ENCODE results near the gene TSPAN5.

TSPAN5 gene

GRCh38 chr4:98617358-98618047 is 40.9 kb downstream of the TSPAN5 start:
- no peak for DNase-seq (ENCODE audit: low read depth in 2 of 2)

DNA sequence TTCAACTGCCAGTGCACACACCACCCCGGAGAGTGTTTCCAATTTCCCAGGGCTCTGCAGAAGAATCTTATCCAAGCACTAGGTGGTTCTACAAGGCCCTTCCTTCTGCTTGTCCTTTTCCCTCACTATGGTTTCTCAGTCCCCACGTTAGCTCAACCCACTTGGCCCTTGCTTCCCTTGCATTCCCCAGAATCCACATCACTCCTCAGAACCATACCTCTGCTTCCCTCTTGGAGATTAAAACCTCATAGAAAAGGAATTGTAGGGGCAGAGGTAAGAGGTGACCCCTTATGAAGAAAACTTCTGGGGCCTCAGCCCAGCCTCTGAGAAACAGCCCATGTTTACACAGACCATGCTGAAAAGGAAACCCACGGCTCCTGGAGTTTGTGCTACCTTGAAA is 42.4 kb downstream of the TSPAN5 start:
- DNase-seq (ENCODE audit: low read depth in 2 of 2), result no peak

DNA sequence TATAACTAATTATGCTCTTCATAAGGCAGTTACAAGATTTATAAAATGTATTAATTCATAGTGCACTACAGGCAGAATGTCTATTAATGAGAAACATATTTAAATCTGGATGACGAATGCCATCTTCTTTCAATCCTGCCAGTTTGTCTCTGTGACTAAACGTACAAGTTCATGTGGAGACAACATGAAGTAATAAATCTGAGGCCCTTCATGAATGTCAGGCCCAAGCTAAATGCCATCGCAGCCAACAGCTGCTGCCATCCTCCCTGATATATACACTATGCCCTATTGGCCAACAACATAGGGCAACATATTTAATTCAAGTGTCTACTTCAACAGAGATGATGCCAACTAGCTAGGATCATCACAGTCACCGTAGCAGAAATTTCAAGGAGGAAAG is 43.7 kb downstream of the TSPAN5 start:
- no peak for DNase-seq (ENCODE audit: low read depth in 2 of 2)

- no peak for DNase-seq (ENCODE audit: low read depth in 2 of 2)
Observed at GRCh38 chr4:98614094-98614493, 44.3 kb downstream of the TSPAN5 start.

- no peak for DNase-seq (ENCODE audit: low read depth in 2 of 2)
Observed at GRCh38 chr4:98613453-98614075, 44.8 kb downstream of the TSPAN5 start.

DNA sequence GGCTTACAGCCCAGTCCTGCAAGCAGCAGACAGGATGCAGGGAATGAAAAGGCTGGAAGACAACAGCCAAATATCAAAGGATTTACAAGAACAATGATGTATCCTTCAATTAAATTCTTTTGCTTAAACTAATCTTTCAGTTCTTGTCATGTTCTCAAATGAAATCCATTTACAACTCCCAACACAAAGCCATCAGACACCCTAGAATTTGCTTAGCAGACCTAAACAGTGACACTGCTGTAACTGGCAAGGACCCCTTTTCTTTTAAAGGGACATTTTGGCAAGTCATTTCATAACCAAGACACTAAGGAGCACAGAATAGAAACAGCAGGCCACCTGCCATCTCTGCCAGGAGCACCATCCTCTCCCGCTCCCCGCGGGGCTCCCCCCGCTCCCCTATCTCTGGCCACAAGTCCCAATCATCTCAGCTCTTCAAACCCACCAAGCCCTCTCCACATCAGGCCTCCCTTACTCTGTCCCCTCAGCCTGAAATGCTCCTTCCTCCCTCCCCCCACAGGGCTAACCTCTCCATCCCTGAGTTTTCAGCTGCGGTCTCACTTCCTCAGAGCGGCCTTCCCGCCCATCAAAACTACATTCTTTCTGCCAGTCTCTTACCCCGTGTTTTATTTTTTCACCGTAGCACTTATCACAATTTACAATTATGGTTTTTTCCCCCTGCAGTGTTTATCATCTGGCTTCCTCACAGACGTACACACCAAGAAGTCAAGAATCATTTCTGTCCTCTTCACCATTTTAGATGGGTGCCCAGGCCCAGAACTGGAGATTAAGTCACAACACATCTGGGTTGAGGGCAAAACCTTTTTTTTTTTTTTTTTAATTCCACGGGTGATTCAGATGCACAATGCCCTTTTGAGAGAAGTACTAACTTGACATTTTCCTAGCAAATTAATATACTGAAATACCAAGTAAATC is 45.8 kb downstream of the TSPAN5 start:
- no peak for DNase-seq (ENCODE audit: low read depth in 2 of 2)

DNA sequence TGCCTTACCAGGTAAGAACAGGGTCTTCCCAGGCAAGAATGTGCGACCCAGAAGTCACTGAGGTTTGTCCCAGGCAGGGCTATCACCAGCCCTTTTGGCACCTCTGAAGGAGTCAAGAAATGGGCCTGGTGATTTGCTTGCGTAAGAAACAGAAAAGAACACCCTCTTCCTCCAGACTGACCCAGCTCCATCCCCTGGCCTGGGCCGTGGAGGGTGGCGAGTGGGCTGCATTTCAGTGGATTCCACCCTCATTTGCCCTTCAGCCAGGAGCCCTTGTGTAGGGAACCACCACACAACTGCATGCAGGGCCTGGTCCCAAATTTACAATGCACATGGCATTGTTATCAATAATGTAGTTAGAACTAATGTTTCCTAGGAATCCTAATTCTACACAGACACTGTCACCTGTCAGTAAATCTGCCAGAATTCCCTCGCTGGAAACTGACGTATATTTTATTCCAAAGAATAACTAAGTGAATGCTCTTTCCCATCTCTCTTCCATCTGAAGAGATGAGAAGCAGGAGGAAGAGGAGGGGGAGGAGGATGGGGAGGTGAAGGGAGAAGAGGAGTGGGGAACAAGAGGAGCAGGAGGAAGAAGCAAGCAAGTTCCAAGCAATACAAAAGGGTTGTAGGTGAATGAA is 46.6 kb downstream of the TSPAN5 start:
- no peak for DNase-seq (ENCODE audit: low read depth in 2 of 2)

DNA sequence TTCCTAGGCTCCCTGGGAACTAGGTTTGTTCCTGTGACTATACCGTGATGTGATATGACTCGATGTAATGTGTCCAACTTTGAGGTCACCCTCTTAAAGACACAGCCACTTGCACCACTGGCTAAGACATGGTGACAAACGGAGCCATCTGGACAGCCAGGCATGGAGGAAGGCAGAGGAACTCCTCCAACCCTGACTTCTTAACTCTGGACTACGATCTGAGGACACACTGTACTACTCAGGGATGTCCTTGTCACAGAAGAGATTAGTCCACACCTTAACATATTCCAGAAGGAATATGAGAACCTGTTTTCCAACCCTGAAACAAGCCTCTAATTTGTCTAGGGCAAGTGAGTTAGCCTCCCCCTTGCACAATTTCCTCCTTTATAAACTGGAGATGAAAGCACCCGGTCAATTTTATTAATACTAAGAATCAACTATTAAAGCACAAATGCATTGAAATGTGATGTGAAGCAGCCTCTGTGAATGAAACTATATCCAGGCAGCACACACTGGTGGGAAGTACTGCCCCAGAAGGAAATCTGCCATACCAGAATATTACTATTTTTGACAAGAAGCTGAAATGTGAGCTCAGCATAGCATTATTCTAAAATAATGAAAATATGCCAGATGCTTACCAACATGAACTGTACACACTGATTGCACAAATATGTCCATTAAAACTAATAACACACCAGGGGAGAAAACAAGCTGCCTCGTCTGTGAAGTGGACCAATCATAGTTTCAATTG is 47.3 kb downstream of the TSPAN5 start:
- DNase-seq (ENCODE audit: low read depth in 2 of 2), result no peak

GRCh38 chr4:98610431-98610830 is 48.0 kb downstream of the TSPAN5 start:
- no peak for DNase-seq (ENCODE audit: low read depth in 2 of 2)

- no peak for DNase-seq (ENCODE audit: low read depth in 2 of 2)
Observed at GRCh38 chr4:98609934-98610333, 48.5 kb downstream of the TSPAN5 start.

- no peak for DNase-seq (ENCODE audit: low read depth in 2 of 2)
Observed at GRCh38 chr4:98608356-98608755, 50.1 kb downstream of the TSPAN5 start.

GRCh38 chr4:98606894-98607293 is 51.5 kb downstream of the TSPAN5 start:
- DNase-seq (ENCODE audit: low read depth in 2 of 2), result no peak

GRCh38 chr4:98605216-98605615 is 53.2 kb downstream of the TSPAN5 start:
- DNase-seq (ENCODE audit: low read depth in 2 of 2), result no peak

DNA sequence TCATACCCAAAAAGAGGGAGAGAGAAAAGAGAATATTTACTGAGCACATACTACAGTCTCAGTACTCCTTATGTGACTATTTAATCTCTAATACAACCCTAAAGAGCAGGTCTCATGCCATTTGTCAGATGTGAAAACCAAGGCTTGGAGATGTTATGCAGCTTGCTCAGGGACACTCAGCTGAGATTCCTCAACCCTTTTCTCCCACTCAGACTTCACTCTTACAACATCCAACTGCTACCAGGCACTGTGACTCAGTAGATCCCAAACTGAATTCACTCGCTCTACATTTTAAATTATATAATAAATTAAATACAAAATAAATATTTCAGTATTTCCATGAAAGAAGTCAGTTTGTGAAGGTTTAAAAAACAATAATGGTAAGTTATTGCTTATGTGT is 53.7 kb downstream of the TSPAN5 start:
- DNase-seq (ENCODE audit: low read depth in 2 of 2), result no peak

GRCh38 chr4:98603683-98604521 is 54.5 kb downstream of the TSPAN5 start:
- DNase-seq (ENCODE audit: low read depth in 2 of 2), result no peak

GRCh38 chr4:98602270-98602669 is 56.1 kb downstream of the TSPAN5 start:
- no peak for DNase-seq (ENCODE audit: low read depth in 2 of 2)

DNA sequence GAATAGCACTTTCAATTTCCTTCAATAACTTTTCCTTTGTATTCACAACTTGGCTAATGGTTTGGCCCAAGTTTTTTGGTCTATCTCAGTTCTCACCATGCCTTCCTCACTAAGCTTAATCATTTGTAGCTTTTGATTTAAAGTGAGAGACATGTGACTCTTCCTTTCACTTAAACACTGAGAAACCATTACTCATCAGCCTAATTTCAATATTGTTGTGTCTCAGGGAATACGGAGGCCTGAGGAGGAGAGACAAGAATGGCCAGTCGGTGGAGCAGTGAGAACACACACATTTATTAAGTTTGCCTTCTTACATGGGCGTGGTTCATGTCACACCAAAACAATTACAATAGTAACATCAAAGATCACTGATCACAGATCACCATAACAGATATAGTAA is 56.7 kb downstream of the TSPAN5 start:
- DNase-seq (ENCODE audit: low read depth in 2 of 2), result no peak

DNA sequence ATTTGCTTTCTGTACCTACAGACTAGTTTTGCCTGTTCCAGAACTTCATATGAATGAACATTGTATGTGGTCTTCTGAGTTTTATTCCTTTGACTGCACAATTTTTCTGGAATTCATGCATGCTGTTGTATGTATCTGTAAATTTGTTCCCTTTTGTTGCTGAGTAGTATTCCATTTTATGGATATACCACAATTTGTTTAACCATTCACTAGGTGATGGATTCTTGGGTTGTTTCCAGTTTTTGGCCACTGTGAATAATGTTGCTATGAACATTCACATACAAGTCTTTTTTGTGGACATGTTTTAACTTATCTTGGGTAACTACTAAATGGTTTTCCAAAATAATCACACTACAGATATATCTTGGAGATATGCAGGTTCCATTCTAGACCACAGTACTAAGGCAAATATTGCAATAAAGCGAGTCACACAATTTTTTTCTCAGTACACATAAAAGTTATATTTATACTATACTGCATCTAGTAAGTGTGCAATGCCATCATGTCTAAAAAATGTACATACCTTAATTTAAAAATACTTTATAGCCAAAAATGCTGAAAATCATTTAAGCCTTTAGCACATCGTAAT is 58.7 kb downstream of the TSPAN5 start:
- DNase-seq (ENCODE audit: low read depth in 2 of 2), result no peak

GRCh38 chr4:98586962-98587354 is 71.5 kb downstream of the TSPAN5 start:
- no peak for DNase-seq (ENCODE audit: low read depth in 2 of 2)

DNA sequence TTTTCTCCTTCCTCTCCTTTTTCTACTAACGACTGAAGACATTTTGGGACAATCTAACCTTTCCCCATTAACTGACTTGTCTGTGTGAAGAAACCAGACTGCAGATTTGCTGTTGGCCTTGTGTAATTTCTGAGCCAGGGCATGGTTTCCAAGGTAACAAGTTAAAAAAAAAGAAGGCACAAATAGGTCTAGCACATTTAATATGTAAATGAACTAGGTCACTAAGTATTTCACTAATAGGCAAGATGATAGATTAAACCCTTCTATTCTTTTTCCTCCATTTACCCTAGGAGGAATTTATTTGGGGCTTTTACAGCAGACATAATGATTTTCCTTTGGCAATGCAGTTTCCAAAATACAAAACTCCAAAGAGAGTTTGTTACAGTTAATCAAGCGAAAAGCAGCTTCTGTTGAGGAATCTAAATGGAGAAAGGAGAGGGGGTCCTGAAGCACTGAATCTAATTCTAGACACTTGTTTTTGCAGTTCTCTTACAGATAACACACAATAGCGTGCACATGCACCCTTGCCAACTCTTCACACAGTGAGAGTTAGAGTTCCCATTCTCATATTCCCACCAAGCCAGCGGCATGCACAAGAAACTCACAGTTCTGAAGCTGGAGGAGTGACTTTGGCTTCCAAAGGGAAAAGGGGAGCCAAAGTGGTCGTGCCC is 72.0 kb downstream of the TSPAN5 start:
- no peak for DNase-seq (ENCODE audit: low read depth in 2 of 2)
